ENCODE data around the gene D2HGDH.

Gene D2HGDH

DNA sequence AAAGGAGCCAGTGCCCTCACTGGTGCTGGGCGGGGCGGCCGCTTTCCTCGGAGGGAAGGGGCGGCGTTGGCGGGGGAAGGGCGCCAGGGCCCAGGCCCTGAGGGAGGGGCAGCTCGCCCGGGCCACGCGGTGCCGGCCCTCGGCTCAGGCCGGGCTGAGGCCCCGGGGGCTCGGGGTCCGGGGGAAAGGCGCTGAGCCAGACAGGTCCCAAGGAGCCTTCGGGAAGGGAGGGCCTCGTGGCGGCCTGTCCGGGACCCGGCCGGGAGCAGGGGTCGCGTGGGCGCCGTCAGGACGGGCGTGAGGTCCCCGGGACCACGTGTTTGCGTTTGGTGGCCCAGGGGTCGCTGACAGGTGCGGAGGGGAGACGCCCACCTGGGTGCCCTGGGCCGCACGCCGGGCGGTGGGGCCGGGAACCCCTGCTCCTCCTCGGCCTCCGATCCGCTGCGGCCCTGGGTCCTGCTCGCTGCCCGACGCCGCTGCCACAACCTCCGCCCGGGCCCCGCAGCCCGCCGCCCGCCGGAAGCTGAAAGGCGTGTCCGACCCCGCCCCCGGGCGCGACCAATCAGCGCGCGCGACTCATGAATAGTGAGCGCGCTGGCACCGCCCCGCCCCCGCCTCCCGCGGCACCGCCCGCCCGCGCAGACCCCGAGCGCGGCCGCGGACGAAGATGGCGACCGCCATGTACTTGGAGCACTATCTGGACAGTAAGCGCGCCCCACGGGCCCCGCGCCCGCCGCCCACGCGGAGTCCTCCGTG is 32.9 kb upstream of the D2HGDH start, which contains the start of gene ING5:
TSS of gene ING5 (plus strand) at position 641 of the 756 bp plus-strand sequence. CDS start at position 668, 27 bp downstream.
- peak within 1 kb of the TSS; percentile 82 for H3K18ac ChIP-seq (ENCODE audit: low read length)
- peak within 1 kb of the TSS; percentile 82 for H3K14ac ChIP-seq (ENCODE audit: low read length)
- H3K27me3 ChIP-seq (ENCODE audit: insufficient read depth, low read length): no peaks in the 10 kb centered on the region
- peak within 1 kb of the TSS; percentile 75 for H2BK5ac ChIP-seq (ENCODE audit: low read depth, low read length, poor library complexity)
- H3K23ac ChIP-seq (ENCODE audit: low read length): no peak within 1 kb of the TSS
- H3K79me1 ChIP-seq (ENCODE audit: low read length): peaks cover 7% of the 10 kb centered on the region
- peak within 1 kb of the TSS; percentile 96 for H3K4me3 ChIP-seq (ENCODE audit: low read depth, low read length)
- H3K9me3 ChIP-seq (ENCODE audit: insufficient read depth, low read depth, low read length): peaks cover 3% of the 10 kb centered on the region
- H3K79me2 ChIP-seq (ENCODE audit: control insufficient read depth, insufficient read depth, low read length, poor library complexity): peaks cover 12% of the 10 kb centered on the region
- peaks cover 7 to 8% of the 10 kb centered on the region in 2 experiments for H3K4me1 ChIP-seq (ENCODE audit: control insufficient read depth in 1 of 2, insufficient read depth in 2 of 2, low read length in 2 of 2)
- DNase-seq: peak; percentile 92 to 98
- H2AFZ ChIP-seq (ENCODE audit: insufficient read depth, low read length, poor library complexity): peak within 1 kb of the TSS; percentile 92
- H2BK120ac ChIP-seq (ENCODE audit: insufficient read depth, low read length, poor library complexity): peak within 1 kb of the TSS; percentile 77
- peak within 1 kb of the TSS; percentile 80 for H4K91ac ChIP-seq (ENCODE audit: low read depth, low read length)
- H3K36me3 ChIP-seq (ENCODE audit: control insufficient read depth in 1 of 2, insufficient read depth in 2 of 2, low read length in 2 of 2): peaks cover 12 to 18% of the 10 kb centered on the region in 2 experiments
- peak within 1 kb of the TSS; percentile 73 for H4K8ac ChIP-seq (ENCODE audit: low read depth, low read length)
- H3K4ac ChIP-seq (ENCODE audit: low read depth, low read length): peak within 1 kb of the TSS; percentile 78
- H3K4me2 ChIP-seq (ENCODE audit: low read length): peak within 1 kb of the TSS; percentile 99
- H2BK12ac ChIP-seq (ENCODE audit: low read length): no peak within 1 kb of the TSS
- peak within 1 kb of the TSS; percentile 59 for H4K12ac ChIP-seq (ENCODE audit: low read depth, low read length)
- WGBS (ENCODE audit: extremely low coverage, insufficient coverage, insufficient read length): no CpG with 5 or more reads among the region's 96 CpGs
- H3K9ac ChIP-seq (ENCODE audit: low read length): peak within 1 kb of the TSS; percentile 93
- peak within 1 kb of the TSS; percentile 38 for H2AK5ac ChIP-seq (ENCODE audit: low read length)
- peak within 1 kb of the TSS; percentile 93 for H3K27ac ChIP-seq (ENCODE audit: low read depth, low read length)

DNA sequence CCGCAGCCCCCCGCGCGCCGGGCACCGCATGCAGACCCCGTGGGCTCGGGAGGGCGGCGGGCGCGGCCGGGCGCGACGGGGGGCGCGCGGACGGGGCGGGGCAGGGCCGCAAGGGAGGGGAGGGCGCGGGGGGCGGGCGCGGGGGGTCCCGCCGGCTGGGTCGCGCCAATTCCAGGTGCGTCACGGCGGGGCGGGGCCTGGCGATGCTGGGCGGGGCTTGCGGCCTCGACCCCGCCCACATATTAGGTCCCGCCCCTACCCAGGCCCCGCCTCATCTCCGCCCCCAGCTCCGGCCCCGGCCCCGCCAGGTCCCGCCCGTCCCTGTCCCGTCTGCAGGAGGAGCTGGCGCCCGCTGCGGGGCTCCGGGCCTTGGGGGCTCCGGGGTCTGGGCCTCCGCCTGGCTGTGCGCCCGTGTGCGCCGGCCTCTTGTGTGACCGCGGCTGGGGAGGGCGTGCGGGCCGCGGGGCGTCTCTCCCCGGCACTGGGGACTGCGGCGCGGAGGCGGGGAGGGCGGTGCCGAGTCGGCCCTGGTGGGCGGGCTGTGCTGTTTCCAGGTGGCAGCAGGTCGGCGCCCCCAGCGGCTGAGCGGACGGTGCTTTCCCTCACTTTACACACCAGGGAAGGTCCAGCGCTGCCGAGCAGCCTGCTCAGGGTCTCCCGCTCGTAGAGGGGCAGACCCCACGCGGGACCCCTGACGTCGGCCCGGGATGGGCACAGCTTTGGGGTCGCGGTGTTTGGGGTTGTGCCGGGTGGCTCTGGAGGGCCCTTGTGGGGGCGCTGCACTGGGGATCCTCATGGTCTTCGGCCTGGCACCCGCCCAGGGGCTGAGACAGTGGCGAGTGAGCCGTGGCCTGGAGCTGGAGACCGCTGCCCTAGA is 32.0 kb upstream of the D2HGDH start:
- peak overlapping the region; percentile 77 for H2BK120ac ChIP-seq (ENCODE audit: insufficient read depth, low read length, poor library complexity)
- no CpG with 5 or more reads among the region's 98 CpGs for WGBS (ENCODE audit: extremely low coverage, insufficient coverage, insufficient read length)

DNA sequence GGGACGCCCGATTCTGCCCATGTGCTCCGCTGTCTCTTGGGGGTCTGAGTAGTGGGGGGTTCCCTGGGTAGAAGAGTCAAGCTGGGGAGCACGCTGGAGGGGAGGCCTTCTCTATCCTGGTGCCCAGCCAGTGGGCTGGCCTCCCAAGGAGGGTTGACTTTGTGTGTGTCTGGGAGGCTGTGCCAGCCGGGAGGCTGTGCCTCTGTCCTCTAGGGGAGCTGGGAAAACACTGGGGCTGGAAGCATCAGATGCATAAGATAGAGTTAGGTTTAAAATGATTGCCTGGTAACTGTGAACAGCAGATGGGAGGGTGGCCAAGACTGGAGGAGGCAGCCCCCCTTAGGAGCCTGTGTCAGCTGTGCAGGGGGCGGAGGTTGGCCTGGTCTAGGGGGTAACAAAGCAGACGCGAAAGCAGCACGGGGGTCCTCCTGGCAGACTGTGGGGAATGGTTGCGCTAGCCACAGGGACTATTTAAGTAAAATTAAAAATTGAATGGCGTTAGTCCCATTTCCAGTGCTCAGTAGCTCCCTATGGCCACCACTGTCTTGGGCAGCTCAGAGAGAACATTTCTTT is 31.3 kb upstream of the D2HGDH start:
- no CpG with 5 or more reads among the region's 11 CpGs for WGBS (ENCODE audit: extremely low coverage, insufficient coverage, insufficient read length)
- no peak for DNase-seq
- H3K9ac ChIP-seq (ENCODE audit: low read length): peak overlapping the region; percentile 70
- H3K18ac ChIP-seq (ENCODE audit: low read length): peak overlapping the region; percentile 38
- no peak overlapping the region for H3K23ac ChIP-seq (ENCODE audit: low read length)
- peak overlapping the region; percentile 50 for H4K12ac ChIP-seq (ENCODE audit: low read depth, low read length)
- H3K36me3 ChIP-seq (ENCODE audit: control insufficient read depth in 1 of 2, insufficient read depth in 2 of 2, low read length in 2 of 2): peaks cover 21 to 25% of the 10 kb centered on the region in 2 experiments
- no peaks in the 10 kb centered on the region for H3K27me3 ChIP-seq (ENCODE audit: insufficient read depth, low read length)
- no peak overlapping the region for H3K27ac ChIP-seq (ENCODE audit: low read depth, low read length)
- H3K9me3 ChIP-seq (ENCODE audit: insufficient read depth, low read depth, low read length): peaks cover 3% of the 10 kb centered on the region
- peak overlapping the region; percentile 74 for H3K4me2 ChIP-seq (ENCODE audit: low read length)
- no peak overlapping the region for H2BK120ac ChIP-seq (ENCODE audit: insufficient read depth, low read length, poor library complexity)
- peak overlapping the region; percentile 30 for H2AK5ac ChIP-seq (ENCODE audit: low read length)
- H3K14ac ChIP-seq (ENCODE audit: low read length): peak overlapping the region; percentile 73
- peak overlapping the region; percentile 78 for H3K4ac ChIP-seq (ENCODE audit: low read depth, low read length)
- H4K91ac ChIP-seq (ENCODE audit: low read depth, low read length): peak overlapping the region; percentile 54
- H3K4me1 ChIP-seq (ENCODE audit: control insufficient read depth in 1 of 2, insufficient read depth in 2 of 2, low read length in 2 of 2): peaks cover 7 to 8% of the 10 kb centered on the region in 2 experiments
- H3K79me2 ChIP-seq (ENCODE audit: control insufficient read depth, insufficient read depth, low read length, poor library complexity): peaks cover 12% of the 10 kb centered on the region
- peaks cover 7% of the 10 kb centered on the region for H3K79me1 ChIP-seq (ENCODE audit: low read length)
- peak overlapping the region; percentile 96 for H3K4me3 ChIP-seq (ENCODE audit: low read depth, low read length)
- H4K8ac ChIP-seq (ENCODE audit: low read depth, low read length): peak overlapping the region; percentile 63
- H2BK12ac ChIP-seq (ENCODE audit: low read length): no peak overlapping the region
- H2AFZ ChIP-seq (ENCODE audit: insufficient read depth, low read length, poor library complexity): peak overlapping the region; percentile 92
- H2BK5ac ChIP-seq (ENCODE audit: low read depth, low read length, poor library complexity): no peak overlapping the region

More for the DNA sequence above, 32.0 kb upstream of the D2HGDH start:
- peak; percentile 73 to 87 for DNase-seq
- peak overlapping the region; percentile 81 for H3K18ac ChIP-seq (ENCODE audit: low read length)
- H3K4me2 ChIP-seq (ENCODE audit: low read length): peak overlapping the region; percentile 74
- peak overlapping the region; percentile 93 for H3K27ac ChIP-seq (ENCODE audit: low read depth, low read length)
- peaks cover 12% of the 10 kb centered on the region for H3K79me2 ChIP-seq (ENCODE audit: control insufficient read depth, insufficient read depth, low read length, poor library complexity)
- H3K14ac ChIP-seq (ENCODE audit: low read length): peak overlapping the region; percentile 73
- peak overlapping the region; percentile 30 for H2AK5ac ChIP-seq (ENCODE audit: low read length)
- H3K79me1 ChIP-seq (ENCODE audit: low read length): peaks cover 7% of the 10 kb centered on the region
- H2AFZ ChIP-seq (ENCODE audit: insufficient read depth, low read length, poor library complexity): peak overlapping the region; percentile 92
- peak overlapping the region; percentile 50 for H4K12ac ChIP-seq (ENCODE audit: low read depth, low read length)
- peak overlapping the region; percentile 92 for H3K9ac ChIP-seq (ENCODE audit: low read length)
- H2BK5ac ChIP-seq (ENCODE audit: low read depth, low read length, poor library complexity): peak overlapping the region; percentile 75
- peak overlapping the region; percentile 73 for H4K8ac ChIP-seq (ENCODE audit: low read depth, low read length)
- peak overlapping the region; percentile 96 for H3K4me3 ChIP-seq (ENCODE audit: low read depth, low read length)
- H3K4ac ChIP-seq (ENCODE audit: low read depth, low read length): peak overlapping the region; percentile 78
- H4K91ac ChIP-seq (ENCODE audit: low read depth, low read length): peak overlapping the region; percentile 80
- H3K4me1 ChIP-seq (ENCODE audit: control insufficient read depth in 1 of 2, insufficient read depth in 2 of 2, low read length in 2 of 2): peaks cover 7 to 8% of the 10 kb centered on the region in 2 experiments
- H3K9me3 ChIP-seq (ENCODE audit: insufficient read depth, low read depth, low read length): peaks cover 3% of the 10 kb centered on the region
- no peak overlapping the region for H2BK12ac ChIP-seq (ENCODE audit: low read length)
- H3K23ac ChIP-seq (ENCODE audit: low read length): no peak overlapping the region
- no peaks in the 10 kb centered on the region for H3K27me3 ChIP-seq (ENCODE audit: insufficient read depth, low read length)
- peaks cover 17 to 20% of the 10 kb centered on the region in 2 experiments for H3K36me3 ChIP-seq (ENCODE audit: control insufficient read depth in 1 of 2, insufficient read depth in 2 of 2, low read length in 2 of 2)

DNA sequence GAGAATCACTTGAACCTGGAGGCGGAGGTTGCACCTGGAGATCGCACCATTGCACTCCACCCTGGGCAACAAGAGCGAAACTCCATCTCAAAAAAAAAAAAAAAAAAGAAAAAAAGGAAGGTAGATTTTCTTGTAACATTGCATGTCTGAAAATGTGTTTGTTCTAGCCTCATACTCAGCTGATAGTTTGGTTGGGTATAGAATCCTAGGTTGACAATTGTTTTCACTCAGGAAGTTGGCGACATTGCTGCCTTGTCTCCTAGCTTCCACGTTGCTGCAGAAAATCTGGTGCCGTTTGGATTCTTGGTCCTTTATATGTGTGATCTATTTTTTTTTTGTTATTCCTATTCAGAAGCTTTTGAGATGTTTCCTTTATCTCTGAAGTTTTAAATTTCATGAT is 27.9 kb upstream of the D2HGDH start:
- Histone ChIP-seq H2AK5ac (ENCODE audit: low read length) (no peak overlapping the region), H3K9ac (ENCODE audit: low read length) (no peak overlapping the region), H4K8ac (ENCODE audit: low read depth, low read length) (no peak overlapping the region), H3K9me3 (ENCODE audit: insufficient read depth, low read depth, low read length) (peaks cover 6% of the 10 kb centered on the region), H3K4ac (ENCODE audit: low read depth, low read length) (no peak overlapping the region), H2AFZ (ENCODE audit: insufficient read depth, low read length, poor library complexity) (no peak overlapping the region), H3K79me2 (ENCODE audit: control insufficient read depth, insufficient read depth, low read length, poor library complexity) (peaks cover 10% of the 10 kb centered on the region), H4K91ac (ENCODE audit: low read depth, low read length) (no peak overlapping the region), H4K12ac (ENCODE audit: low read depth, low read length) (no peak overlapping the region), H3K27me3 (ENCODE audit: insufficient read depth, low read length) (no peaks in the 10 kb centered on the region), H3K27ac (ENCODE audit: low read depth, low read length) (no peak overlapping the region), H3K14ac (ENCODE audit: low read length) (no peak overlapping the region), H2BK5ac (ENCODE audit: low read depth, low read length, poor library complexity) (no peak overlapping the region), H3K4me3 (ENCODE audit: low read depth, low read length) (no peak overlapping the region), H2BK12ac (ENCODE audit: low read length) (no peak overlapping the region), H3K36me3 (ENCODE audit: control insufficient read depth in 1 of 2, insufficient read depth in 2 of 2, low read length in 2 of 2) (peaks cover 42 to 49% of the 10 kb centered on the region in 2 experiments), H3K4me1 (ENCODE audit: control insufficient read depth in 1 of 2, insufficient read depth in 2 of 2, low read length in 2 of 2) (peaks cover 6 to 7% of the 10 kb centered on the region in 2 experiments), H3K4me2 (ENCODE audit: low read length) (no peak overlapping the region), H2BK120ac (ENCODE audit: insufficient read depth, low read length, poor library complexity) (no peak overlapping the region), H3K79me1 (ENCODE audit: low read length) (peaks cover 5% of the 10 kb centered on the region), H3K18ac (ENCODE audit: low read length) (no peak overlapping the region), H3K23ac (ENCODE audit: low read length) (no peak overlapping the region)
- DNase-seq: no peak
- WGBS (ENCODE audit: extremely low coverage, insufficient coverage, insufficient read length): no CpG with 5 or more reads among the region's 6 CpGs
